Neural crest cell (in vitro differentiated cells): ENCODE results near the gene STAC3. TPM values are rescaled to one million over a fixed set of nuclear protein-coding genes. Genes with fewer than 3 reads are reported as not detected.

Experiments
- DNase-seq: peaks from one replicate; pipeline ENCODE4 v3.0.0; 2021; ENCODE audit warnings: low read depth, mixed read lengths, low spot score
- H3K27ac Mint-ChIP-seq: one replicate; pipeline ENCODE4 v1.8.0; 2021; ENCODE audit warnings: mild to moderate bottlenecking, mixed read lengths; ENCODE audit not compliant: unreplicated experiment
- H3K27me3 Mint-ChIP-seq: 2 replicates; pipeline ENCODE4 v1.8.0; 2021; ENCODE audit warnings: low read depth, mild to moderate bottlenecking, mixed read lengths
- H3K36me3 Mint-ChIP-seq: 2 replicates; pipeline ENCODE4 v1.8.0; 2021; ENCODE audit warnings: low read depth, mild to moderate bottlenecking, mixed read lengths
- H3K4me1 Mint-ChIP-seq: 2 replicates; pipeline ENCODE4 v1.8.0; 2021; ENCODE audit warnings: mixed read lengths
- H3K4me3 Mint-ChIP-seq: one replicate; pipeline ENCODE4 v1.8.0; 2021; ENCODE audit warnings: mild to moderate bottlenecking, mixed read lengths
- H3K9me3 Mint-ChIP-seq: 2 replicates; pipeline ENCODE4 v1.8.0; 2021; ENCODE audit warnings: mixed read lengths
- CTCF ChIP-seq: fragments of 200-600 bp; sonication (generic); conservative IDR thresholded peaks from 2 replicates; pipeline ENCODE4 v1.5.0; 2021; ENCODE audit warnings: antibody characterized with exemption, mild to moderate bottlenecking
- total RNA-seq: library from RNA; stranded (reverse); gene quantifications from 2 replicates; pipeline ENCODE4 v1.2.1, GENCODE V29; 2021

STAC3 gene
- total RNA-seq, 1 donor from 2014 or later, result 3.8 TPM

- TF ChIP-seq CTCF, result no peak
- peaks cover 9% of the 10 kb centered on the region for H3K4me1 Mint-ChIP-seq
- peaks cover 21% of the 10 kb centered on the region for H3K36me3 Mint-ChIP-seq
- H3K4me3 Mint-ChIP-seq, result no peak overlapping the region
- peak overlapping the region; percentile 21 for H3K27ac Mint-ChIP-seq
- no peaks in the 10 kb centered on the region for H3K9me3 Mint-ChIP-seq
- H3K27me3 Mint-ChIP-seq, result no peaks in the 10 kb centered on the region
- no peak for DNase-seq
Measured at GRCh38 chr12:57270966-57271470, 20.0 kb upstream of the STAC3 start.

GRCh38 chr12:57268264-57268663 is 17.3 kb upstream of the STAC3 start:
- DNase-seq, result no peak
- no peaks in the 10 kb centered on the region for H3K9me3 Mint-ChIP-seq
- peaks cover 14% of the 10 kb centered on the region for H3K4me1 Mint-ChIP-seq
- H3K27ac Mint-ChIP-seq, result no peak overlapping the region
- no peak overlapping the region for H3K4me3 Mint-ChIP-seq
- no peak for TF ChIP-seq CTCF
- H3K36me3 Mint-ChIP-seq, result peaks cover 10% of the 10 kb centered on the region
- no peaks in the 10 kb centered on the region for H3K27me3 Mint-ChIP-seq

DNA sequence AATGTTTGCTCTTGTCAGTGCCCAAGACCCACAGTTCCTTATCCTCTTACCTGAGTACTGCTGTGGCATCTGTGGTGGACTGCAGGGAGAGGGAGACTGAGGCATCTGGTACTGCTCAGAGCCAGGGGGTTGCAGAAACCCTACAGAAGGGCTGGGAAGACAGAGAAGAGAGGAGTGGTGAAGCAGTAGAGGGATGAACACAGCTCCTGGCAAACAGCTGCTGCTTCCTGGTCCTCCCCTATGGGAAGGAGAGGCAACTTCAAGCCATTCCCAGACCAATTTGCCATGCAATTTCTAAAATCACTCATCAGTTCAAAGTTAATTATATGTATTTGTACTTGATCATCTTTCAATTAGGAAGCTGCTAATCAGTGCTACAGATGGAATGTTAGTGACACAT is 15.7 kb upstream of the STAC3 start:
- Mint-ChIP-seq H3K27ac (no peak overlapping the region), H3K4me1 (peaks cover 14% of the 10 kb centered on the region), H3K36me3 (peaks cover 10% of the 10 kb centered on the region), H3K27me3 (no peaks in the 10 kb centered on the region), H3K9me3 (no peaks in the 10 kb centered on the region), H3K4me3 (no peak overlapping the region)
- TF ChIP-seq CTCF, result no peak
- DNase-seq, result no peak

- Mint-ChIP-seq H3K9me3 (no peaks in the 10 kb centered on the region), H3K4me3 (no peak overlapping the region), H3K27ac (no peak overlapping the region), H3K4me1 (peaks cover 16% of the 10 kb centered on the region), H3K27me3 (no peaks in the 10 kb centered on the region), H3K36me3 (peaks cover 8% of the 10 kb centered on the region)
- TF ChIP-seq CTCF, result no peak
- no peak for DNase-seq
Measured at GRCh38 chr12:57263096-57263495, 12.1 kb upstream of the STAC3 start.

- Mint-ChIP-seq H3K36me3 (peaks cover 8% of the 10 kb centered on the region), H3K4me1 (peaks cover 16% of the 10 kb centered on the region), H3K4me3 (no peak overlapping the region), H3K27ac (no peak overlapping the region), H3K9me3 (no peaks in the 10 kb centered on the region), H3K27me3 (no peaks in the 10 kb centered on the region)
- no peak for TF ChIP-seq CTCF
- DNase-seq, result no peak
Measured at GRCh38 chr12:57262126-57262822, 11.3 kb upstream of the STAC3 start.
